ENCODE data around the gene FOXN1. TPM values are rescaled to one million over a fixed set of nuclear protein-coding genes. Genes with fewer than 3 reads are reported as not detected.

Gene FOXN1
- total and polyA plus RNA-seq, 10 of the 15 experiments (the other 5 are each of a cell fraction or from before 2014, with no cell fraction given) = not detected

- TF ChIP-seq HDAC6 (IDR thresholded peaks at IDR 0.05; ENCODE audit: unreplicated experiment) (no peak), ZNF622 (IDR thresholded peaks at IDR 0.05) (no peak), POLR2AphosphoS5 (IDR thresholded peaks at IDR 0.05; ENCODE audit: low read length) (no peak)
- TF ChIP-seq, protein P1, sequence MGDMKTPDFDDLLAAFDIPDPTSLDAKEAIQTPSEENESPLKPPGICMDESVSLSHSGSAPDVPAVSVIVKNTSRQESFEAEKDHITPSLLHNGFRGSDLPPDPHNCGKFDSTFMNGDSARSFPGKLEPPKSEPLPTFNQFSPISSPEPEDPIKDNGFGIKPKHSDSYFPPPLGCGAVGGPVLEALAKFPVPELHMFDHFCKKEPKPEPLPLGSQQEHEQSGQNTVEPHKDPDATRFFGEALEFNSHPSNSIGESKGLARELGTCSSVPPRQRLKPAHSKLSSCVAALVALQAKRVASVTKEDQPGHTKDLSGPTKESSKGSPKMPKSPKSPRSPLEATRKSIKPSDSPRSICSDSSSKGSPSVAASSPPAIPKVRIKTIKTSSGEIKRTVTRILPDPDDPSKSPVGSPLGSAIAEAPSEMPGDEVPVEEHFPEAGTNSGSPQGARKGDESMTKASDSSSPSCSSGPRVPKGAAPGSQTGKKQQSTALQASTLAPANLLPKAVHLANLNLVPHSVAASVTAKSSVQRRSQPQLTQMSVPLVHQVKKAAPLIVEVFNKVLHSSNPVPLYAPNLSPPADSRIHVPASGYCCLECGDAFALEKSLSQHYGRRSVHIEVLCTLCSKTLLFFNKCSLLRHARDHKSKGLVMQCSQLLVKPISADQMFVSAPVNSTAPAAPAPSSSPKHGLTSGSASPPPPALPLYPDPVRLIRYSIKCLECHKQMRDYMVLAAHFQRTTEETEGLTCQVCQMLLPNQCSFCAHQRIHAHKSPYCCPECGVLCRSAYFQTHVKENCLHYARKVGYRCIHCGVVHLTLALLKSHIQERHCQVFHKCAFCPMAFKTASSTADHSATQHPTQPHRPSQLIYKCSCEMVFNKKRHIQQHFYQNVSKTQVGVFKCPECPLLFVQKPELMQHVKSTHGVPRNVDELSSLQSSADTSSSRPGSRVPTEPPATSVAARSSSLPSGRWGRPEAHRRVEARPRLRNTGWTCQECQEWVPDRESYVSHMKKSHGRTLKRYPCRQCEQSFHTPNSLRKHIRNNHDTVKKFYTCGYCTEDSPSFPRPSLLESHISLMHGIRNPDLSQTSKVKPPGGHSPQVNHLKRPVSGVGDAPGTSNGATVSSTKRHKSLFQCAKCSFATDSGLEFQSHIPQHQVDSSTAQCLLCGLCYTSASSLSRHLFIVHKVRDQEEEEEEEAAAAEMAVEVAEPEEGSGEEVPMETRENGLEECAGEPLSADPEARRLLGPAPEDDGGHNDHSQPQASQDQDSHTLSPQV (IDR thresholded peaks at IDR 0.05) = no peak
These were observed 13.1 kb downstream of the FOXN1 start (continued) for GRCh38 chr17:28519236-28519635.

GRCh38 chr17:28520687-28521086, 14.5 kb downstream of the FOXN1 start:
- ChIA-PET SMC1A (ENCODE audit: uncharacterized antibody, unreplicated experiment) (interaction anchor here (1.5 kb wide), 1 partner anchor 25 kb away, joined by 5 read pairs; no protein-coding TSS in a partner anchor), RAD21 (ENCODE audit: unreplicated experiment) (no interaction called here), POLR2A (no interaction called here), CTCF (interaction anchor here (1.6 to 1.7 kb wide), 2 partner anchors 19 to 30 kb away, joined by 3 to 5 read pairs; no protein-coding TSS in a partner anchor)
- in situ Hi-C loops (cut with MboI) (no loop called here), intact Hi-C loops (cut with micrococcal nuclease; ENCODE audit: unreplicated experiment) (no loop called here)
- H3K9ac ChIP-seq (ENCODE audit: control insufficient read depth, insufficient read depth, low read length) = no peak overlapping the region
- no peak overlapping the region for H3K4me2 ChIP-seq (ENCODE audit: control insufficient read depth, insufficient read depth)
- H3K4me3 ChIP-seq = no peak overlapping the region
- peaks cover 1% of the 10 kb centered on the region; the same call in 1 of the 3 replicates for H3K9me3 ChIP-seq (replicated peaks; ENCODE audit: control insufficient read depth, insufficient read depth, low read length)
- H3K27ac ChIP-seq (ENCODE audit: control insufficient read depth, insufficient read depth) = no peak overlapping the region
- no peak for FAIRE-seq
- no peaks in the 10 kb centered on the region for H4K20me1 ChIP-seq (ENCODE audit: control insufficient read depth, insufficient read depth)
- ATAC-seq = no peak
- no peak for DNase-seq (ENCODE audit: low read depth, low spot score)
- H3K36me3 ChIP-seq (ENCODE audit: control insufficient read depth in 2 of 2, insufficient read depth in 2 of 2, low read length in 1 of 2) = no peaks in the 10 kb centered on the region
- 23% methylated on average over 6 of the region's 6 CpGs for WGBS (ENCODE audit: insufficient coverage, insufficient replicate concordance, low lambda C conversion rate, missing lambda C conversion rate)
- BruUV-seq (replicated peaks) = no TSS peak
- no peaks in the 10 kb centered on the region for H3K79me2 ChIP-seq (ENCODE audit: control insufficient read depth, insufficient read depth, low read length)
- H3K4me1 ChIP-seq (ENCODE audit: control insufficient read depth, insufficient read depth, low read length) = peaks cover 9% of the 10 kb centered on the region
- no peaks in the 10 kb centered on the region for H3K27me3 ChIP-seq (replicated peaks in 1 of 2; ENCODE audit: control insufficient read depth in 2 of 2, insufficient read depth in 2 of 2, low read length in 1 of 2)
- no peak overlapping the region for H2AFZ ChIP-seq (ENCODE audit: control insufficient read depth, low read depth, low read length)
- TF ChIP-seq MYC (IDR thresholded peaks at IDR 0.05; ENCODE audit: insufficient read depth, insufficient read length, insufficient replicate concordance, low read length, severe bottlenecking) (no peak), SIN3A (IDR thresholded peaks at IDR 0.05; ENCODE audit: low read depth, low read length) (no peak), SPI1 (IDR thresholded peaks at IDR 0.05; ENCODE audit: borderline replicate concordance, insufficient read depth, low read depth, low read length) (no peak), STAT3 (IDR thresholded peaks at IDR 0.05; ENCODE audit: low read depth, low read length) (no peak), JUNB (IDR thresholded peaks at IDR 0.05) (no peak)
- TF ChIP-seq, protein P2, sequence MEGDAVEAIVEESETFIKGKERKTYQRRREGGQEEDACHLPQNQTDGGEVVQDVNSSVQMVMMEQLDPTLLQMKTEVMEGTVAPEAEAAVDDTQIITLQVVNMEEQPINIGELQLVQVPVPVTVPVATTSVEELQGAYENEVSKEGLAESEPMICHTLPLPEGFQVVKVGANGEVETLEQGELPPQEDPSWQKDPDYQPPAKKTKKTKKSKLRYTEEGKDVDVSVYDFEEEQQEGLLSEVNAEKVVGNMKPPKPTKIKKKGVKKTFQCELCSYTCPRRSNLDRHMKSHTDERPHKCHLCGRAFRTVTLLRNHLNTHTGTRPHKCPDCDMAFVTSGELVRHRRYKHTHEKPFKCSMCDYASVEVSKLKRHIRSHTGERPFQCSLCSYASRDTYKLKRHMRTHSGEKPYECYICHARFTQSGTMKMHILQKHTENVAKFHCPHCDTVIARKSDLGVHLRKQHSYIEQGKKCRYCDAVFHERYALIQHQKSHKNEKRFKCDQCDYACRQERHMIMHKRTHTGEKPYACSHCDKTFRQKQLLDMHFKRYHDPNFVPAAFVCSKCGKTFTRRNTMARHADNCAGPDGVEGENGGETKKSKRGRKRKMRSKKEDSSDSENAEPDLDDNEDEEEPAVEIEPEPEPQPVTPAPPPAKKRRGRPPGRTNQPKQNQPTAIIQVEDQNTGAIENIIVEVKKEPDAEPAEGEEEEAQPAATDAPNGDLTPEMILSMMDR (IDR thresholded peaks at IDR 0.05 in 2 of 3, conservative IDR thresholded peaks at IDR 0.05 in 1 of 3; ENCODE audit: control insufficient read depth in 2 of 3, extremely low read depth in 1 of 3, insufficient read depth in 1 of 3, low read depth in 3 of 3, low read length in 3 of 3) = no peak
- TF ChIP-seq, protein P3, sequence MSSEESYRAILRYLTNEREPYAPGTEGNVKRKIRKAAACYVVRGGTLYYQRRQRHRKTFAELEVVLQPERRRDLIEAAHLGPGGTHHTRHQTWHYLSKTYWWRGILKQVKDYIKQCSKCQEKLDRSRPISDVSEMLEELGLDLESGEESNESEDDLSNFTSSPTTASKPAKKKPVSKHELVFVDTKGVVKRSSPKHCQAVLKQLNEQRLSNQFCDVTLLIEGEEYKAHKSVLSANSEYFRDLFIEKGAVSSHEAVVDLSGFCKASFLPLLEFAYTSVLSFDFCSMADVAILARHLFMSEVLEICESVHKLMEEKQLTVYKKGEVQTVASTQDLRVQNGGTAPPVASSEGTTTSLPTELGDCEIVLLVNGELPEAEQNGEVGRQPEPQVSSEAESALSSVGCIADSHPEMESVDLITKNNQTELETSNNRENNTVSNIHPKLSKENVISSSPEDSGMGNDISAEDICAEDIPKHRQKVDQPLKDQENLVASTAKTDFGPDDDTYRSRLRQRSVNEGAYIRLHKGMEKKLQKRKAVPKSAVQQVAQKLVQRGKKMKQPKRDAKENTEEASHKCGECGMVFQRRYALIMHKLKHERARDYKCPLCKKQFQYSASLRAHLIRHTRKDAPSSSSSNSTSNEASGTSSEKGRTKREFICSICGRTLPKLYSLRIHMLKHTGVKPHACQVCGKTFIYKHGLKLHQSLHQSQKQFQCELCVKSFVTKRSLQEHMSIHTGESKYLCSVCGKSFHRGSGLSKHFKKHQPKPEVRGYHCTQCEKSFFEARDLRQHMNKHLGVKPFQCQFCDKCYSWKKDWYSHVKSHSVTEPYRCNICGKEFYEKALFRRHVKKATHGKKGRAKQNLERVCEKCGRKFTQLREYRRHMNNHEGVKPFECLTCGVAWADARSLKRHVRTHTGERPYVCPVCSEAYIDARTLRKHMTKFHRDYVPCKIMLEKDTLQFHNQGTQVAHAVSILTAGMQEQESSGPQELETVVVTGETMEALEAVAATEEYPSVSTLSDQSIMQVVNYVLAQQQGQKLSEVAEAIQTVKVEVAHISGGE (CRISPR knock-in tag; IDR thresholded peaks at IDR 0.05) = no peak
- TF ChIP-seq, protein P4, sequence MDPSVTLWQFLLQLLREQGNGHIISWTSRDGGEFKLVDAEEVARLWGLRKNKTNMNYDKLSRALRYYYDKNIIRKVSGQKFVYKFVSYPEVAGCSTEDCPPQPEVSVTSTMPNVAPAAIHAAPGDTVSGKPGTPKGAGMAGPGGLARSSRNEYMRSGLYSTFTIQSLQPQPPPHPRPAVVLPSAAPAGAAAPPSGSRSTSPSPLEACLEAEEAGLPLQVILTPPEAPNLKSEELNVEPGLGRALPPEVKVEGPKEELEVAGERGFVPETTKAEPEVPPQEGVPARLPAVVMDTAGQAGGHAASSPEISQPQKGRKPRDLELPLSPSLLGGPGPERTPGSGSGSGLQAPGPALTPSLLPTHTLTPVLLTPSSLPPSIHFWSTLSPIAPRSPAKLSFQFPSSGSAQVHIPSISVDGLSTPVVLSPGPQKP (IDR thresholded peaks at IDR 0.05; ENCODE audit: low read depth, low read length) = no peak

All from GM12878 (cell line).